ENCODE data around the gene TPX2. TPM values are rescaled to one million over a fixed set of nuclear protein-coding genes. Genes with fewer than 3 reads are reported as not detected.

Gene TPX2
- total and polyA plus RNA-seq, 2 of the 8 experiments (the other 6 are each of a cell fraction or from before 2014, with no cell fraction given) = 43.6 to 125 TPM

DNA sequence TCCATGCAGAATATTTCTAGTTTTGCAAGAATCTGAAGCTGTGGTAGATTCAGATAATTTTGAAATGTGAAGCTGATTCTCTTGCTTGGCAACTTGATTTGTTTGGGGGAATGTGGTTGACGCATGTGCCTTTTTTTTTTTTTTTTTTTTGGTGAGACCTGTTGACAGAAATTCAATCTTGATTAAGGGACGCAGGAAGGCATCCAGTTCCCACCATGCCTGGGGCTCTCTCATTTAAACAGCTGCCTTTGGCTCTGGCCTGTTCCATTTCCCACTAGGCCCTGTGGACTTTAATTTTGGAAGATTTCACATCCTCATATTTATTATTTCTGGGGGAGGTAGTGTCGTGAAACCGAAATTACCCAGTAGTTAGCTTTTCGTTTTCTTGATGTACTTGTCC is 8.6 kb downstream of the TPX2 start (continued):
- TF ChIP-seq, protein P1, sequence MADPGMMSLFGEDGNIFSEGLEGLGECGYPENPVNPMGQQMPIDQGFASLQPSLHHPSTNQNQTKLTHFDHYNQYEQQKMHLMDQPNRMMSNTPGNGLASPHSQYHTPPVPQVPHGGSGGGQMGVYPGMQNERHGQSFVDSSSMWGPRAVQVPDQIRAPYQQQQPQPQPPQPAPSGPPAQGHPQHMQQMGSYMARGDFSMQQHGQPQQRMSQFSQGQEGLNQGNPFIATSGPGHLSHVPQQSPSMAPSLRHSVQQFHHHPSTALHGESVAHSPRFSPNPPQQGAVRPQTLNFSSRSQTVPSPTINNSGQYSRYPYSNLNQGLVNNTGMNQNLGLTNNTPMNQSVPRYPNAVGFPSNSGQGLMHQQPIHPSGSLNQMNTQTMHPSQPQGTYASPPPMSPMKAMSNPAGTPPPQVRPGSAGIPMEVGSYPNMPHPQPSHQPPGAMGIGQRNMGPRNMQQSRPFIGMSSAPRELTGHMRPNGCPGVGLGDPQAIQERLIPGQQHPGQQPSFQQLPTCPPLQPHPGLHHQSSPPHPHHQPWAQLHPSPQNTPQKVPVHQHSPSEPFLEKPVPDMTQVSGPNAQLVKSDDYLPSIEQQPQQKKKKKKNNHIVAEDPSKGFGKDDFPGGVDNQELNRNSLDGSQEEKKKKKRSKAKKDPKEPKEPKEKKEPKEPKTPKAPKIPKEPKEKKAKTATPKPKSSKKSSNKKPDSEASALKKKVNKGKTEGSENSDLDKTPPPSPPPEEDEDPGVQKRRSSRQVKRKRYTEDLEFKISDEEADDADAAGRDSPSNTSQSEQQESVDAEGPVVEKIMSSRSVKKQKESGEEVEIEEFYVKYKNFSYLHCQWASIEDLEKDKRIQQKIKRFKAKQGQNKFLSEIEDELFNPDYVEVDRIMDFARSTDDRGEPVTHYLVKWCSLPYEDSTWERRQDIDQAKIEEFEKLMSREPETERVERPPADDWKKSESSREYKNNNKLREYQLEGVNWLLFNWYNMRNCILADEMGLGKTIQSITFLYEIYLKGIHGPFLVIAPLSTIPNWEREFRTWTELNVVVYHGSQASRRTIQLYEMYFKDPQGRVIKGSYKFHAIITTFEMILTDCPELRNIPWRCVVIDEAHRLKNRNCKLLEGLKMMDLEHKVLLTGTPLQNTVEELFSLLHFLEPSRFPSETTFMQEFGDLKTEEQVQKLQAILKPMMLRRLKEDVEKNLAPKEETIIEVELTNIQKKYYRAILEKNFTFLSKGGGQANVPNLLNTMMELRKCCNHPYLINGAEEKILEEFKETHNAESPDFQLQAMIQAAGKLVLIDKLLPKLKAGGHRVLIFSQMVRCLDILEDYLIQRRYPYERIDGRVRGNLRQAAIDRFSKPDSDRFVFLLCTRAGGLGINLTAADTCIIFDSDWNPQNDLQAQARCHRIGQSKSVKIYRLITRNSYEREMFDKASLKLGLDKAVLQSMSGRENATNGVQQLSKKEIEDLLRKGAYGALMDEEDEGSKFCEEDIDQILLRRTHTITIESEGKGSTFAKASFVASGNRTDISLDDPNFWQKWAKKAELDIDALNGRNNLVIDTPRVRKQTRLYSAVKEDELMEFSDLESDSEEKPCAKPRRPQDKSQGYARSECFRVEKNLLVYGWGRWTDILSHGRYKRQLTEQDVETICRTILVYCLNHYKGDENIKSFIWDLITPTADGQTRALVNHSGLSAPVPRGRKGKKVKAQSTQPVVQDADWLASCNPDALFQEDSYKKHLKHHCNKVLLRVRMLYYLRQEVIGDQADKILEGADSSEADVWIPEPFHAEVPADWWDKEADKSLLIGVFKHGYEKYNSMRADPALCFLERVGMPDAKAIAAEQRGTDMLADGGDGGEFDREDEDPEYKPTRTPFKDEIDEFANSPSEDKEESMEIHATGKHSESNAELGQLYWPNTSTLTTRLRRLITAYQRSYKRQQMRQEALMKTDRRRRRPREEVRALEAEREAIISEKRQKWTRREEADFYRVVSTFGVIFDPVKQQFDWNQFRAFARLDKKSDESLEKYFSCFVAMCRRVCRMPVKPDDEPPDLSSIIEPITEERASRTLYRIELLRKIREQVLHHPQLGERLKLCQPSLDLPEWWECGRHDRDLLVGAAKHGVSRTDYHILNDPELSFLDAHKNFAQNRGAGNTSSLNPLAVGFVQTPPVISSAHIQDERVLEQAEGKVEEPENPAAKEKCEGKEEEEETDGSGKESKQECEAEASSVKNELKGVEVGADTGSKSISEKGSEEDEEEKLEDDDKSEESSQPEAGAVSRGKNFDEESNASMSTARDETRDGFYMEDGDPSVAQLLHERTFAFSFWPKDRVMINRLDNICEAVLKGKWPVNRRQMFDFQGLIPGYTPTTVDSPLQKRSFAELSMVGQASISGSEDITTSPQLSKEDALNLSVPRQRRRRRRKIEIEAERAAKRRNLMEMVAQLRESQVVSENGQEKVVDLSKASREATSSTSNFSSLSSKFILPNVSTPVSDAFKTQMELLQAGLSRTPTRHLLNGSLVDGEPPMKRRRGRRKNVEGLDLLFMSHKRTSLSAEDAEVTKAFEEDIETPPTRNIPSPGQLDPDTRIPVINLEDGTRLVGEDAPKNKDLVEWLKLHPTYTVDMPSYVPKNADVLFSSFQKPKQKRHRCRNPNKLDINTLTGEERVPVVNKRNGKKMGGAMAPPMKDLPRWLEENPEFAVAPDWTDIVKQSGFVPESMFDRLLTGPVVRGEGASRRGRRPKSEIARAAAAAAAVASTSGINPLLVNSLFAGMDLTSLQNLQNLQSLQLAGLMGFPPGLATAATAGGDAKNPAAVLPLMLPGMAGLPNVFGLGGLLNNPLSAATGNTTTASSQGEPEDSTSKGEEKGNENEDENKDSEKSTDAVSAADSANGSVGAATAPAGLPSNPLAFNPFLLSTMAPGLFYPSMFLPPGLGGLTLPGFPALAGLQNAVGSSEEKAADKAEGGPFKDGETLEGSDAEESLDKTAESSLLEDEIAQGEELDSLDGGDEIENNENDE (IDR thresholded peaks at IDR 0.05; ENCODE audit: insufficient replicate concordance, low read length) = no peak
- TF ChIP-seq RBBP5 (IDR thresholded peaks at IDR 0.05; ENCODE audit: borderline replicate concordance, low read depth, low read length) (no peak), BCL11A (IDR thresholded peaks at IDR 0.05; ENCODE audit: low read depth in 2 of 2, low read length in 2 of 2) (no peak), BACH1 (IDR thresholded peaks at IDR 0.05; ENCODE audit: low read length) (no peak), KDM5A (IDR thresholded peaks at IDR 0.05; ENCODE audit: low read length) (no peak)
